ENCODE results near the gene TBCCD1. TPM values are rescaled to one million over a fixed set of nuclear protein-coding genes. Genes with fewer than 3 reads are reported as not detected.

Gene TBCCD1
- polyA plus RNA-seq, 4 donors, result 3.2 to 15.6 (median 5.3) TPM

Other genes starting within 250 kb of the TBCCD1 start
- 1 to 10 TPM in 2 of 4 donors, under 1 TPM in 2; 0.19 to 4.0 (median 0.92) TPM for gene DGKG, start 205.1 kb downstream of the TBCCD1 start, polyA plus RNA-seq
- gene CRYGS, start 23.0 kb downstream of the TBCCD1 start, polyA plus RNA-seq, result 1 to 10 TPM; 2.0 to 7.4 (median 4.8) TPM
- 10 to 100 TPM; 36.7 to 86.6 (median 52.7) TPM for gene DNAJB11, start 3.4 kb upstream of the TBCCD1 start, polyA plus RNA-seq
- under 1 TPM in 2 of 4 donors, not detected in 2; 0.04 to 0.53 TPM for gene AHSG, start 45.7 kb upstream of the TBCCD1 start, polyA plus RNA-seq
- not detected for gene FETUB, start 73.1 kb upstream of the TBCCD1 start, polyA plus RNA-seq
- gene HRG, start 98.7 kb upstream of the TBCCD1 start, polyA plus RNA-seq, result not detected
- 10 to 100 TPM in 1 of 4 donors, not detected in 3; 14.8 TPM for gene KNG1, start 150.0 kb upstream of the TBCCD1 start, polyA plus RNA-seq
- 100 to 1,000 TPM; 288 to 723 (median 396) TPM for gene EIF4A2, start 216.2 kb upstream of the TBCCD1 start, polyA plus RNA-seq
- 10 to 100 TPM in 2 of 4 donors, 1 to 10 TPM in 2; 9.2 to 31.8 (median 17.9) TPM for gene RFC4, start 239.1 kb upstream of the TBCCD1 start, polyA plus RNA-seq